ENCODE results near the gene CCDC183.
A peak's percentile ranks its signal among the peaks of the same experiment; 100 is the strongest.
"Not testable (repeated sequence)": the region's sequence is repeated elsewhere in the genome, so short reads cannot be mapped to it uniquely, and the experiment has no call there.

The CCDC183 gene

DNA sequence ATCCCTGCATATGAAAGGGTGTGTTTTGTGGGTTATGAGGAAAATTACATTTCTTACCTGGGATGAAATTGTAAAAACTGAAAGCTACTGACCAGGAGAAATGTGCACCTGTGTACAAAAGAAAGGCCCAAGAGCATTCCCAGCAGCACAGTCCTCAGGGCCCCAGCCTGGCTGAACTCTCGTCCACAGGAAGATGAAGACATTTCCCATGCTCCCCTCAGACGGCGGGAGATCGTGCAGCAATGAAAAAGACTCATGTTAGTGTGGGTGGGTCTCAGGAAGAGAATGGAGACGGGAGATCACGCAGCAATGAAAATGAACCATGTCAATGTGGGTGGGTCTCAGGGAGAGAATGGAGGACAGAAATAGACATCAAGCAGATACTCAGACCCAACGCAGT, 19.2 kb upstream of the CCDC183 start:
- in situ Hi-C loops (cut with HindIII; ENCODE audit: low pct_ligation_motif_present, low pct_unique_long_range_greater_than_20kb, low sequenced_read_pairs), result no loop called here
- DNase-seq, result no peak

DNA sequence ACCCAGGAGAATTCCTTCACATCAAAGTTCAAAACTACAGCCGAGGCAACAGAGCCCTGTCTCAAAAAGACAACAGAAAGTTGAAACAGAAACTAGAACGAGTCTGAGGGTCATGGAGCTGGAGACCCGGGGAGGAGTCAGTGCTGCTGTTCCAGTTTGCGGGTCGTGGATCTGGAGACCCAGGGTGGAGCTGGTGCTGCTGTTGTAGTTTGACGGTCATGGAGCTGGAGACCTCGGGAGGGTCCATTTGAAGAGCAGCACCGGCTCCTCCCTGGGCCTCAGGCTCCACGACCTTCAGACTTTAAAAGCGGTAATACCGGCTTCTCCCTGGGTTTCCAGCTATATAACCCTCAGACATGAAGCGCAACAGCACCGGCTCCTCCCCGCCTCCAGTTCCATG, 18.8 kb upstream of the CCDC183 start:
- in situ Hi-C loops (cut with HindIII; ENCODE audit: low pct_ligation_motif_present, low pct_unique_long_range_greater_than_20kb, low sequenced_read_pairs), result no loop called here
- DNase-seq, result no peak

DNA sequence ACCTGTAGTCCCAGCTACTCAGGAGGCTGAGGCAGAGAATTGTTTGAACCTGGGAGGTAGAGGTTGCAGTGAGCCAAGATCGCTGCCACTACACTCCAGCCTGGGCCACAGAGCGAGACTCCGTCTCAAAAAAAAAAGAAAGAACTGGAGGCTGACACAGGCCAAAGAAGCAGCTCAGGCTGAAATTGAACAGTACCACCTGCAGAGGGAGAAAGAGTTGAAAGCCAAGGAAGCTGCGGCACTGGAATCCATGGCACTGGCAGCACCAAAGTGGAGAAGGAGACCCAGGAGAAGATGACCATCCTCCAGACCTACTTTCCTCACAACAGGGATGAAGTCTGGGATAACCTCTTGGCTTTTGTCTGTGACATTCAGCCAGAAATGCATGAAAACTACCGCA, 16.3 kb upstream of the CCDC183 start:
- in situ Hi-C loops (cut with HindIII; ENCODE audit: low pct_ligation_motif_present, low pct_unique_long_range_greater_than_20kb, low sequenced_read_pairs), result no loop called here
- no peak for DNase-seq

DNA sequence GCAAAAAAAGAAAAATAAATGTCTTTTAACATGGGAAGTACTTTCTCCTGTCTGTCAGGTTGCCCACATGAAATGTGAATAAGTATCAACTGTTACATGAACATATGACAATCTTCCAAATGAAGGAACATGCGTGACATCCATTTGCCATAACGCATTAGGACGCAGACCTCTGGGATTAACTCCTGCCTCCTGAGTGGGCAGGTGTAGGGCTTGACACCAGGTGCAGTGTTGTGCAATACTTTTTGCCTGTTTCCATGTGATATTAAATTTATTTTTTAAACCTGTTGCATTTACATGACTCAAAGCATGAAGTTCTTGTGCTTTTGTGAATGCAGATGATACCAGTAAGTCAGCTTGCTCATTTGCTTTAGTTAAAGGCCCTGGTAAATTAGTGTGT, 13.7 kb upstream of the CCDC183 start:
- in situ Hi-C loops (cut with HindIII; ENCODE audit: low pct_ligation_motif_present, low pct_unique_long_range_greater_than_20kb, low sequenced_read_pairs), result no loop called here
- no peak for DNase-seq

DNA sequence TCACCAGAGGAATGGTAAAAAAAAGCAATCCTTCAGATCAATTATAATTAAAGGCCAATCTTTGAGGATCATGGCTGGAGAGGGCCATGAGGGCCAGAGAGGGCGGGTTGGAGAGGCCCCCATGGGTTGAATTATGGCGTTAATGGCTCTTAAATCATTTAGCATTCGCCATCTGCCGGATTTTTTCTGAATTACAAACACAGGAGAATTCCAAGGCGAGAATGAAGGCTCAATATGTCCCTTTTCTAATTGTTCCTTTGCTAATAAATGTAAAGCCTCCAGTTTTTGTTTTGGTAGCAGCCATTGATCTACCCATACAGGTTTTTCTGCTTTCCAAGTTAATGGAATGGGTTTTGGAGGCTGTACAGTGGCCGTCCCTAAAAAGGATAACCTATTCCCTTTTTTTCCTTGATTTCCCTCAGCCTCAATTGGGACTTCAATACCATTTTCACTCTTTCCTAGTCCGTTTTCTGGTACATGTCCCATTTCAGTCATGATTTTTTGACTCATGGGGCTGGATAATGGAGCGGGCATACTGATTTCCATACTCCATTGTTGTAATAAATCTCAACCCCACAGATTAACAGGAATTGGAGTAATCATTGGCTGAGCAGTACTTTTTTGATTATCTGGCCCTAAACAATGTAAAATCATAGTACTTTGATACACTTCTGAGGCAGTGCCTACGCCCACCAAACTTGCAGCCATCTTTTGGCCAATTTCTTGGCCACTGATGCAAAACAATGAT, 11.7 kb upstream of the CCDC183 start:
- DNase-seq, result peak; percentile 42
- in situ Hi-C loops (cut with HindIII; ENCODE audit: low pct_ligation_motif_present, low pct_unique_long_range_greater_than_20kb, low sequenced_read_pairs), result no loop called here

DNA sequence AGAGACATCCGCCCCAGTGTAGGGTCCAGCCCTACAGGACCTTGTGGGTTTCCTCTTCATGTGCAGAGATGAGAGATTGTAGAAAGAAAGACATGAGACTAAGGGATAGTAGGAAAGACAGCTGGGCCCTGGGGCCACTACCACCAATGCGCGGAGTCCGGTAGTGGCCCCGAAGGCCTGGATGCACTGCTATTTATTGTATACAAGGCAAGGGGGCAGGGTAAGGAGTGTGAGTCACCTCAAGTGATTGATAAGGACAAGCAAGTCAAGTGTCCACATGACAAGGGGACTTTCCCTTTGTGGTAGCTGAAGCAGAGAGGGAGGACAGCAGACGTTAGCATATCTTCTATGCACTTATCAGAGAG, 11.2 kb upstream of the CCDC183 start:
- in situ Hi-C loops (cut with HindIII; ENCODE audit: low pct_ligation_motif_present, low pct_unique_long_range_greater_than_20kb, low sequenced_read_pairs), result no loop called here
- no peak for DNase-seq

DNA sequence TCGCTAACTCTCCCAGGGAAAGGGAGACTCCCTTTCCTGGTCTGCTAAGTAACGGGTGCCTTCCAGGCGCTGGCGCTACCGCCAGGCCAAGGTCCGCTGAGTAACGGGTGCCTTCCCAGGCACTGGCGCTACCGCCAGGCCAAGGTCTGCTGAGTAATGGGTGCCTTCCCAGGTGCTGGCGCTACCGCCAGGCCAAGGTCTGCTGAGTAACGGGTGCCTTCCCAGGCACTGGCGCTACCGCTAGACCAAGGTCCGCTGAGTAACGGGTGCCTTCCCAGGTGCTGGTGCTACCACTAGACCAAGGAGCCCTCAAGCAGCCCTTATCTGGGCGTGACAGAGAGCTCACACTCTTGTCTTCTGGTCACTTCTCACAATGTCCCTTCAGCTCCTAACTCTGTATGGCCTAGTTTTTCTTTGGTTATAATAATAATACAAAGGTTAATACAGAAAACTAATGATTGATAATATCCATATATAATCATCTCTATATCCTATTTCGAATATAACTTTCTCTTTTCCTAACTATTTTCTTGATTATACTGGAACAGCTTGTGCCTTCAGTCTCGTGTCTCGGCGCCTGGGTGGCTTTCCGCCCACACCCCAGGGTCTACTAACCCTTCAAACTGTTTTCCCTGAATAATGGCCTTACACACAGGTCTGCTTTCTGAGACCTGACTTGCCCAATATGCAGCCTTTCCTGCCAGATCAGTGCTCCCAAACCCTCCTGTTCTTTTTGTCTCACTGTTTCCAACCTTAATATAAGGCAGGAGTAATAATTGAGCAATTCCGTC, 10.4 kb upstream of the CCDC183 start:
- DNase-seq; in situ Hi-C loops (cut with HindIII; ENCODE audit: low pct_ligation_motif_present, low pct_unique_long_range_greater_than_20kb, low sequenced_read_pairs): not testable (repeated sequence)

DNA sequence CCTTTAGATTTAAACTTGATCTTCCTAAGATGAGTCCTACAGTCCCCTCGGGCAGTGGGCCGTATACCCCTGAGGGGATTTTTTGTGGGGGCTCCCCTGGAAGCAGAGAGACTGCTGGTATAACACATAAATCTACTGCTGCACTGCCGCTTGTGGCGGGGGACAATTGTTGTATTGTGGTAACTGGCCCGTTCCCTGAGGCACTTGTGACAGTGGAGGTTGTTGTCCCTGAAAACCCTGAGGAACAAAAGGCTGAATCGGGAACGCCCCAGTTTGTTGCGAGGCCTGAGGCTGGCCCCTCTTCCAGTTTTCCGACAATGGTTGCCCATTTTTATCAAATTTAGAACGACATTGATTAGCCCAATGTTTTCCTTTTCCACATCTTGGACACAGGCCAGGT, 9.7 kb upstream of the CCDC183 start:
- in situ Hi-C loops (cut with HindIII; ENCODE audit: low pct_ligation_motif_present, low pct_unique_long_range_greater_than_20kb, low sequenced_read_pairs), result no loop called here
- DNase-seq, result no peak

DNA sequence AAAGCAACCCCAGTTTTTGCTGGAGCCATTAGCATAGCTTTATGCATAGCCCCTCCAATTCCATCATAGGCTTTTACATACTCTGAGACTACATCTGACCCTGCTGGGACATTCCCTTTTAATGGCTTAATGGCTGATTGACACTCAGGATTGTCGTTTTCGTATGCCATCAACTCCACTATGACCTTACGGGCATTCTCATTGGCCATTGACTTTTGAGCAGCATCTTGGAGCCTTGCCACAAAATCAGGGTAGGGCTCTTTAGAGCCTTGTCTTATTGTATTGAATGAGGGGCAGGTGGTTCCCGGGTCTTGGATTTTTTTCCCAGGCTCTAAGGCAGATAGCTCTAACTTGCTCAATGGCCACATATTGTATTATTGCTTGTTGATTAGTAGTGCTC, 9.2 kb upstream of the CCDC183 start:
- DNase-seq; in situ Hi-C loops (cut with HindIII; ENCODE audit: low pct_ligation_motif_present, low pct_unique_long_range_greater_than_20kb, low sequenced_read_pairs): not testable (repeated sequence)

DNA sequence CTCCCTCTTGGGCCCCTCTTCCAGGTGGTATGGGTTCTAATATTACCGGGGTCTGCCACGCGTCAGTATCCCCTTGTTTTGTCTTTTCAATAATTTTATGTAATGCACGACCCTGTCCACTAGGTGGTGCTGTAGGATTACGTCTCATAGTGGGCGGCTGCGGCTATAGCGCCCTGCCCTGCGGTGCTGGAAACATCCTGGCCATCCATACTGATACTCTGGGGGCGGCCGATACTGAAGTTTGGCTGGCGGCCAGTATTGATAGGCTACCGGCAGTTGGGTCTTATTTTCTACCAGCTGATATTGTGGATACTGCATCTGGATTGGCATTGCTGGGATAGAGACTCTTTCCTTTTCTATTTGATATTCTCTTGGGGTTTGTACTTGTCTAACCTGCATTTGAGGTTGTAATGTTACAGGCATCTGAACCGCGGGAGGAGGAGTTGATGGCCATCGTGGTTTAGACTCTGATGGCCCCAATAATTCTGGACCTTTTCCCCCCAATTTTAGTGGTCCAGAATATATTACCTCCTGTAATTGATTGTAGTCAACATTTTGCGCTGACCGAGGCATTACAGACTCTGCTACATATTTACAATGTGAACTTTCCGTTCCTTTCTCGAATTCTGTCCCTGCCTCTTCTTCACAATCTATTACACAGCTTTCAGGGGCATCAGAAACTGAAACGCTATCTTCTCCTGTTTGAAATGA, 8.3 kb upstream of the CCDC183 start:
- DNase-seq, result peak; percentile 55
- in situ Hi-C loops (cut with HindIII; ENCODE audit: low pct_ligation_motif_present, low pct_unique_long_range_greater_than_20kb, low sequenced_read_pairs), result no loop called here

DNA sequence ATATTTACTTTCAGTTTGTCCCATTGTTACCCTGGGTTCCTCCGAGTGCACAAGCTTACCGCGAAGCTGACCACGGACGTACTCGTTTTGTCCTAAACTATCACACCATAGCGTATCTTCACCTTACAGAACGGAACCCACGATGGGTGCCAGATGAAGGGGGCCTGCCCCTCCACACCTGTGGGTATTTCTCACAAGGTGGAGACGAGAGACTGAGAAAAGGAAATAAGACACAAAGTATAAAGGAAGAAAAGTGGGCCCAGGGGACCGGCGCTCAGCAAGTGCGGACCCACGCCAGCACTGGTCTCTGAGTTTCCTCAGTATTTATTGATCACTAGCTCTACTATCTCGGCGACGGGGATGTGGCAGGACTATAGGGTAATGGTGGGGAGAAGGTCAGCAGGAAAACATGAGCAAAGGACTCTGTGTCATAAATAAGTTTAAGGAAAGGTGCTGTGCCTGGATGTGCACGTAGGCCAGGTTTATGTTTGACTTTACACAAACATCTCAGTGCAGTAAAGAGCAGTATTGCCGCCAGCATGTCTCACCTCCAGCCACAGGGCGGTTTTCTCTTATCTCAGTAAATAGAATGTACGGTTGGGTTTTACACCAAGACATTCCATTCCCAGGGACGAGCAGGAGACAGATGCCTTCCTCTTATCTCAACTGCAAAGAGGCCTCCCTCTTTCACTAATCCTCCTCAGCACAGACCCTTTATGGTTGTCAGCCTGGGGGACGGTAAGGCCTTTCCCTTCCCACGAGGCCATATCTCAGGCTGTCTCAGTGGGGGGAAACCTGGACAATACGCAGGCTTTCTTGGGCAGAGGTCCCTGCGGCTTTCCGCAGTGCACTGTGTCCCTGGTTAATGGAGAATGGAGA, 7.3 kb upstream of the CCDC183 start:
- in situ Hi-C loops (cut with HindIII; ENCODE audit: low pct_ligation_motif_present, low pct_unique_long_range_greater_than_20kb, low sequenced_read_pairs); DNase-seq: not testable (repeated sequence)

DNA sequence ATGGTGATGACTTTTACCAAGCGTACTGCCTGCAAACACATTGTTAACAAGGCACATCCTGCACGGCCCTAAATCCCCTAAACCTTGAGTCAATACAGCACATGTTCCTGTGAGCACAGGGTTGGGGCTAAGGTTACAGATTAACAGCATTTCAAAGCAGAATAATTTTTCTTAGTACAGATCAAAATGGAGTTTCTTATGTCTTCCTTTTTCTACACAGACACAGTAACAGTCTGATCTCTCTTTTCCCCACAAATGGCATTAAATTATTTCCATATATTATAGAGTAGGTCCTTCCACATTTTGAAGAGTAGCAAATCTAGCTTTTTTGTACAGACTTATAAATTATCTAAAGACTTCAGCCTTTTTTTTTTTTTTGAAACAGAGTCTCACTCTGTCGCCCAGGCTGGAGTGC, 6.6 kb upstream of the CCDC183 start:
- no peak for DNase-seq
- in situ Hi-C loops (cut with HindIII; ENCODE audit: low pct_ligation_motif_present, low pct_unique_long_range_greater_than_20kb, low sequenced_read_pairs), result no loop called here

DNA sequence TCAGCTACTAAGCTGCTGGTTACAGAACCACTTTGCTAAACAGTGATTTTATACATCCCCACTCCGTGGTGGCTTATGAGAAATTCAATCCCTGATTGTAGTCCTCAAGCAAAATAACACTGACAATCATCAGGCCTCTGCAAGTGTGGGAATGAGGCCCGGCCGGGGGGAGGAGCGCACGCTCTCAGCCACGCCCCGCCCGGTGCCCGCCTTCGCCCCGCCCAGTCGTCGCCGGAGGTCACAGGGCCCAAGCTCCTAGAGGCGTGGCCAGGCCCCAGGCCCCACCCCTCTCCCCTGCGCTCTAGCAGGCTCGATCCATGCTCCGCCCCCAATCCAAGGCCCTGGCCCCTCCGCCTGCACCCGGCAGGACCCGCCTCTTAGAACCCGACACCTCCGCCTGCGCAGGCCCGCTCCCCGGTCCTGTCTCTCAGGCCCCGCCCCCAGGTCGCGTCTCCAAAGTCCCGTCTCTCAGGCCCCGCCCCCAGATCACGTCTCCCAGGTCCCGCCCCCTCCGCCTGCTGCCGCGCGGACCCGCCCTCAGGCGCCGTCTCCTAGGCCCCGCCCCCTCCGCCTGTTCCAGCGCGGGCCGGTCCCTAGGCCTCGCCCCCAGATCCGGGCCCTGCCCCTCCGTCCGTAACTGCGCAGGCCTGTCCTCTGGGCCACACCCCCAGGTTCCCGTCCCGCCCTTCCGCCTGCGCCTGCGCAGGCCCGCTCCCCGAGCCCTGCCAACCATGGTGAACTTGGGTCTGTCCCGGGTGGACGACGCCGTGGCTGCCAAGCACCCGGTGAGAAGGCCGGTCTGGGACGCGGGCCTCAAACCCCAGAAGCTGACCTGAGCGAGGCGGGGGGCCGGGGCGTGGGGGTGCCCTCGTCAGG, 5.3 kb upstream of the CCDC183 start, which contains the start of gene TMEM141:
TMEM141 (plus strand) TSS at position 705 of the 876 bp plus-strand sequence; CDS start at position 732, 27 bp downstream.
- in situ Hi-C loops (cut with HindIII; ENCODE audit: low pct_ligation_motif_present, low pct_unique_long_range_greater_than_20kb, low sequenced_read_pairs), result no loop called here
- peak; percentile 97 for DNase-seq

DNA sequence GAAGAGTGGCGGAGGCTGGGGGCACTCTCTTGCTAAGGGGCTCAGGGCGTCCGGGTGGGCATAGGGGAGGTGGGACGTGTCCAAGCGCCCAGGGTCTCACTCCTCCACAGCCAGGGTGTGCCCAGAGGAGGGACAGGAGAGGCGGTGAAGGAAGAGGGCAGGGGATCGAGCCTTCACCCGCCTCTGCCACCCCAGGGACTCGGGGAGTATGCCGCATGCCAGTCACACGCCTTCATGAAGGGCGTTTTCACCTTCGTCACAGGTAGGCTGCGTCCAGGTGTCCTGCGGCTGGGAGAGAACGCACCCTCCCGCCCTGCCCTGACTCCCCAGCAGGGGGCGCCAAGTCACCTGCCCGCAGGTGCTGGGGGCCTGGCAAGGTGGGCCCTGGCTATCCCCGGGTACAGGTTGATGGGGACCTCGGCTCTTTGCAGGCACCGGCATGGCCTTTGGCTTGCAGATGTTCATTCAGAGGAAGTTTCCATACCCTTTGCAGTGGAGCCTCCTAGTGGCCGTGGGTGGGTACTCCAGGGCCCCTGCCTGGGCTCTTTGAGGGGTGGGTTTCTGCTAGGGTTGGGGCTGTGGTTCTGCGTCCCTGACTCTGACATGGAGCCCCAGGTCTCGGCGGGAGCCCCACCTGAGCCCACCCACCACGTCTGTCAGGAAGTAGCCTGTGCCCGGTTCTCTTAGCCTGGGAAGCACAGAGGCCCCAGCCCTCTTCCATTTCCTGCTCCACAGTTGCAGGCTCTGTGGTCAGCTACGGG, 4.4 kb upstream of the CCDC183 start:
- peak; percentile 36 for DNase-seq
- in situ Hi-C loops (cut with HindIII; ENCODE audit: low pct_ligation_motif_present, low pct_unique_long_range_greater_than_20kb, low sequenced_read_pairs), result no loop called here

DNA sequence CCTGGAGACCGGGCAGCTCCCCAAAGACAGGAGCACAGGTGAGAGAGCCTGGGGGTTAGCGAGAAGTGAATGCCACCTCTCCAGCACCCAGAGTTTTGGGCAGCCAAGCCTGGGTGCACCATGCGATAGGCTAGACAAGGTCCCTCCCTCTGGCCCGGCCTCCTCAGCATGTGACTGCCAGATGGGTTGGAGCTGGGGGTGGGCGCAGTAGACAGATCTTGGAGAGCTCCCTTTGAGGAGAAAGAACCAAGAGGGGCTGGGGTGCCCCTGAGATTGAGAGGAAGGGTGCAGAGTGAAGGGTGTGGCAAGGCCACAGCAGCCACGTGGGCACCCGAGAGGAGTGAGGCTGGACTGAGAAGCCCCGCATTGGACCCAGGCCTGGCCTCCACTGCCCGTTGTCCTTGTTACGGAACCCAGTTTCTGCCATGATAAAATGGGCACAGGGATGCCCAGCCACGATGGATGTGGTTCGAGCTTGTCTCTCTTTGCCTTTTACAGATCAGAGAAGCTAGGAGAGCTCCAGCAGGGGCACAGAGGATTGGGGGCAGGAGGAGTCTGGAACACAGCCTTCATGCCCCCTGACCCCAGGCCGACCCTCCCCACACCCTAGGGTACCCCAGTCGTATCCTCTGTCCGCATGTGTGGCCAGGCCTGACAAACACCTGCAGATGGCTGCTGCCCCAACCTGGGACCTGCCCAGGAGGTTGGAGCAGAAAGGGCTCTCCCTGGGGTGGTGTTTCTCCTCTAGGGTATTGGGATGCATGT, 3.6 kb upstream of the CCDC183 start:
- in situ Hi-C loops (cut with HindIII; ENCODE audit: low pct_ligation_motif_present, low pct_unique_long_range_greater_than_20kb, low sequenced_read_pairs), result no loop called here
- DNase-seq, result no peak

Measured in ACHN (cell line).